Embryonic facial prominence (tissue), 1 donor: ENCODE data around the gene DCDC2C.

Experiments
- DNase-seq: peaks from one replicate; pipeline ENCODE4 v3.0.0-alpha.2; 2016; ENCODE audit errors: extremely low spot score

DCDC2C gene

GRCh38 chr2:3672861-3673678 lies 30.3 kb upstream of the DCDC2C start:
- no peak for DNase-seq

GRCh38 chr2:3674066-3674845 lies 29.1 kb upstream of the DCDC2C start:
- DNase-seq: no peak

GRCh38 chr2:3675687-3676086 lies 27.7 kb upstream of the DCDC2C start:
- DNase-seq: no peak

GRCh38 chr2:3677436-3677835 lies 25.9 kb upstream of the DCDC2C start:
- no peak for DNase-seq

DNA sequence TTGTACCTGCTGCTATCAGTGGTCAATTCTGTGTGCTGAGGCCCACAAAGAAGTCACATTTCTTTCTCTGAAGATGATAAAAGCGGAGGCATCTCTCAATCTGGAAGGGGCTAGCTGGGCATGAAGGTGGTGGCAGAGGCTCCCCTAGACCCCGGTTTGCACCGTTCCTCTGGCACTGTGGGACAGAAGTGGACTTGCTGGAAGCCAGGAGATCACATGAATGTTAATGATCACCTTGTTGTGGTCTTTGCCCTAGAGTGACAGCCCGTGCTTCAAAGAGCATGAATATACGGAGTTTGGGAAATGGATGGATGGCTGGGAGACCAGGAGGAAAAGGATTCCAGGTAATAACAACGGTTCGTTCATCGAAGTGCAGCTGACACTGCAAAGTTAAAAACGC lies 25.2 kb upstream of the DCDC2C start:
- DNase-seq: no peak

DNA sequence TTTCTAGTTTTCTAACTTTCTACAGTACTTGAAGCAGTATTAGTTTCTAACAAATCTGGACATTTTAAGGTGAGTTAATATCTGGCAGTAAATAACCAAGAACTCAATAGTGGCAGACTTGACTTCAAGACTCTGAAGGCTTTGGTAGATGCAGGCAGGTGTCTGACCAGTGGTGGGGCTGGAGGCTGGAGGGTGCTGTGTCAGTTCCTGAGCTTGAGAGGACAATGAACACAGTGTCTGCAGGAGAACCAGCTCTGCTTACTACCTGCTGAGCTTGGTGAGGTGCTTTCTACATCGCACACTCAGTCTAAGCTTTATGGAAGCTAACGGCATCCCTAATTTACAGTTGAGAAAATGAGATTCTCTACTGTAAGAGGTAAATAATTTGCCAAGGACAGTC lies 24.2 kb upstream of the DCDC2C start:
- DNase-seq: no peak

GRCh38 chr2:3679616-3680393 lies 23.6 kb upstream of the DCDC2C start:
- DNase-seq: no peak

GRCh38 chr2:3680548-3681345 lies 22.6 kb upstream of the DCDC2C start:
- DNase-seq: no peak

GRCh38 chr2:3681625-3682024 lies 21.8 kb upstream of the DCDC2C start:
- DNase-seq: no peak

GRCh38 chr2:3682811-3683210 lies 20.6 kb upstream of the DCDC2C start:
- DNase-seq: no peak

DNA sequence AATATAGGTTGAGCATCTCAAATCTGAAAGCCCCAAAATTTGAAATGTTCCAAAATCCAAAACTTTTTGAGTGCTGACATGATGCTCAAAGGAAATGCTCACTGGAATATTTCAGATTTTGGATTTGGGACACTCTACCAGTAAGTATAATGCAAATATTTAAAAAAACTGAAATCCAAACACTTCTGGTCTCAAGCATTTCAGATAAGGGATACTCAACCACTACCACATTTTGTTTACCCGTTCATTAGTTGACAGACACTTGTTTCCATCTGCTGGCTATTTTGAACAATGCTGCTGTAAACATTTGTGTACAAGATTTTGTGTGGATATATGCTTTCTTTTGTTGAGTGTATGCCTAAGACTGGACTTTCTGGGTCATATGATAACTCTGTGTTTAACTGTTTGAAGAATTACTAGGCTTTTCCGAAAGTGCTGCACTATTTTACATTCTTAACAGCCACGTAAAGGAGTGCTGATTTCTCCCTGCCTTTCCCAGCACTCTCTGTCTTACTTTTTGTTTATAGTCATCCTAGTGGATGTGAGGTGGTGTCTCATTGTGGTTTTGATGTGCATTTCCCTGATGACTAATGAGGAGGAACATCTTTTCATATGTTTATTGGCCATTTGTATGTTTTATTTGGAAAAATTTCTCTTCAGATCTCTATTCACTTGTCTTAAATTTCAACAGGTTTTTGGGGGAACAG lies 19.5 kb upstream of the DCDC2C start:
- no peak for DNase-seq

DNA sequence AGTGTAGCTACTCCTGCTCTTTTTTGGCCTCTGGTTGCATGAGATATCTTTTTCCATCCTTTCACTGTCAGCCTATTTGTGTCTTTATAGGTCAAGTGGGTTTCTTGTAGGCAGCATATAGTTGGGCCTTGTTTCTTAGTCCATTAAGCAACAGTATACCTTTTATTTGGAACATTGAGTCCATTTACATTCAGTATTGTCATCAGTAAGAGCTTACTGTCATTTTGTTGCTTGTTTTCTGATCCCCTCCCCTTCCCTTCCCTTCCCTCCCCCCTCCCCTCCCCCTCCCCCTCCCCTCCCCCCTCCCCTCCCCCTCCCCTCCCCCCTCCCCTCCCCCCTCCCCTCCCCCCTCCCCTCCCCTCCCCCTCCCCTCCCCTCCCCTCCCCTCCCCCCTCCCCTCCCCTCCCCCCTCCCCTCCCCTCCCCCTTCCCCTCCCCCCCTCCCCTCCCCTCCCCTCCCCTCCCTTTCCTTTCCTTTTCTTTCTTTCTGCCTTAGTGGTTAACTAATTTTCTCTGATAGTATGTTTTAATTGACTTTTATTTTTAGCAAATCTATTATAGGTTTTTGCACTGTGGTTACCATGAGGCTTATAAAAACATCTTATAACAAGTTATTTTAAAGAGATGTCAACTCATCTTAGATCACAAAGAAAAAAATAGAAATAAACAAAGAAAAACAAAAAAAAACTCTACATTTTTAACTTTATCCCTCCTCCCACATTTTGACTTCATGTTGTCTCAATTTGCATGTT lies 13.2 kb upstream of the DCDC2C start:
- DNase-seq: no peak

DNA sequence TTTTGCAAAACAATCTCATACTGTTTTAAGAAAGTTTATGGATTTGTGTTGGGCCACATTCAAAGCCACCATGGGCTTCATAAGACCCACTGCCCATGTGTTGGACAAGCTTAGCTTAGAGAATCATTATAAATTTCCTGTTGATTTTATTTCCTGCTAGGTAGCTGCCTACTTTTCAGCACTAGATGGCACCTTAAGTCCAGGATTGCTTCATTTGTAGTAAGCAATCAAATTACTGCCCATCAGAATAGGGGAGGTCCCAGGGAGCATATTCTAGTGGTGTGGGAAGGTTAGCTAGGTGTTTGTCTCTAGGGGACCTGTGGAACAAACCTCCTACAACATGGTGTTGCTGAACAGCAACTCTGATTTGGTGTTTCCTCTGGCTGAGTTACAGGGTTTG lies 11.0 kb upstream of the DCDC2C start:
- no peak for DNase-seq

DNA sequence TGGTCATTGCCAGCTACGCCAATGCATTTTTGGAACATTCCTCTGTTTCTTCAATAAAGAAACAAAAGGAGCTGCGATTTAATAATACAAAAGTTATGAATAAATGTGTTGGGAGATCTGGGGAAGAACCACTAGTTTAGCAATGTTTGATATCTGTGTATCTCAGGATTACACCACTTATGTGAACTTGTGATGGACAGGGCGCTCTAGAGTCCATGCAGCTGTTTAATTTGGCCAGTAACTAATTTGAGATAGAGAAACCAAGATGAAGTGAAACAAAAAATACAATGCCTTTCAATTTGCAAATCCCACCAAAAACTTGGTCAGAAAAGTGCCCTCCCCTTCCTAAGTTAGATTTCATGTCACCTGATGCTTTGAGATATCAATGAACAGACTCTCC lies 6.8 kb upstream of the DCDC2C start:
- DNase-seq: no peak

GRCh38 chr2:3701071-3701470 lies 2.3 kb upstream of the DCDC2C start:
- DNase-seq: no peak

GRCh38 chr2:3703757-3704355 lies 481 bp downstream of the DCDC2C start:
- no peak for DNase-seq

DNA sequence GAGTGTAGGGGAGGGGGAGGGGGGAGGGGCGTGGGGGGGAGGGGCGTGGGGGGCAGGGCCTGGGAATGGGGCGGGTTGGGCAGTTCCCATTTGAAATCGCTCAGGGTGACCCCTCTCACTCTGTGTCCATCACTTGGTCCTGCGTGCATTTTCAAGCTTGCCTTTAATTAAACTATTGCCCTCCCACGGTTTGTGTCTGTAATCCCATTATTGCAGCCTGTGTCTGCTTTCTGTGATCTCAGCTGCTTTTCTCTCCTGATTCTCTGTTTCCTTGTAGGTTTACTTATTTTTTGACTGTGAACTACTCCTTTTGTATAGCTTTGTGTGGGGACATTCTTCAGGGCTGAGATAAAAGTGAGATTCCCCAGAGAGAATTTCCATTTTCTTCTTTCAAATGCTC lies 1.3 kb downstream of the DCDC2C start:
- DNase-seq: no peak

DNA sequence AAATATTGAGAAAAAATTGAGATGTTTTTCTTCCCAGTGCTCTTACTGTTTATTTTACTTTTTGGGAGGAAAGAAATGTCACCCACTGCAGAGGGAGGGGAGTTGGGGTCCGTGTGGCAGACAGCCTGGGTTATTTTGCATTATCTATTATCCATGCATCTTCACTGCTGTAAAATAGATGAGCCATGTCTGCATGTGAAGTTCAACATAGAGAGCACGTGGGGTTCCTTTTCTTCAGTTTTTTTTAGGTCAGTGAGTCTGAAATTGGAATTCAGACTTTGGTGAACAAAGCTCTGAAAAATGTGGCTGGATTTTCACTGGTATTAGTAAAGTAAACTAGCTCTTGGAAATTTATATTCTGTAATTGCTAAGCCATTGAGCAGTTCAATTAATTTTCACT lies 2.4 kb downstream of the DCDC2C start:
- no peak for DNase-seq

- DNase-seq: no peak
These were observed 3.5 kb downstream of the DCDC2C start for GRCh38 chr2:3706892-3707291.

DNA sequence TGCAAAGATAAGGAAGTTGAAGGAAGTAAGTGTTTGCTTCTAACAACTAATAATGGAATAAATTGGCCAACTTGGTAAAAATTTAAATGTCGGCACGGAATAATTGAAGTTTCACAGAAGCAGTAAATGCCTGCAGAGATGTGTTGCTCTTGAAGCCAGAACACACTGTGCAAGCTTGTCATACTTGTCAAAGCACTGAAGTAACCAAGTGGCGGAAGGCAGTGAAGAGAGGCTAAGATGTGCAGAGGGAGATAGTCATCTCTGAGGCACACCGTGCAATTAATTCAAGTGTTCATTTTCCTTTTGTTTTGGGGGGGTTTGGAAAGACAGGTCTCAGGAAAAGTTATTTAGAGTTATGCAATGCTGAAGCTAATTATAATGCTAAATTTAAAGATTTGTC lies 5.2 kb downstream of the DCDC2C start:
- DNase-seq: no peak
